ENCODE results near the gene RNF225. TPM values are rescaled to one million over a fixed set of nuclear protein-coding genes. Genes with fewer than 3 reads are reported as not detected.

The RNF225 gene
- total RNA-seq, 1 experiment from 2014 or later = 1.8 TPM

- TF ChIP-seq GRHL2 (CRISPR knock-in tag; IDR thresholded peaks at IDR 0.05; ENCODE audit: insufficient replicate concordance, severe bottlenecking) (no peak), ETV6 (CRISPR knock-in tag; IDR thresholded peaks at IDR 0.05) (peak; percentile 39; the same call in 1 of the 2 replicates), ZNF512 (CRISPR knock-in tag; IDR thresholded peaks at IDR 0.05; ENCODE audit: borderline replicate concordance) (no peak), TEAD4 (CRISPR knock-in tag; IDR thresholded peaks at IDR 0.05) (no peak), ZNF396 (CRISPR knock-in tag; IDR thresholded peaks at IDR 0.05; ENCODE audit: borderline replicate concordance) (no peak), ATF6 (CRISPR knock-in tag; IDR thresholded peaks at IDR 0.05) (no peak), ZMAT4 (CRISPR knock-in tag; IDR thresholded peaks at IDR 0.05) (no peak), RORB (CRISPR knock-in tag; IDR thresholded peaks at IDR 0.05) (no peak), ATF1 (CRISPR knock-in tag; IDR thresholded peaks at IDR 0.05) (no peak), SOX15 (CRISPR knock-in tag; IDR thresholded peaks at IDR 0.05) (no peak), E2F4 (CRISPR knock-in tag; IDR thresholded peaks at IDR 0.05; ENCODE audit: borderline replicate concordance, low read depth) (no peak), FOXK1 (CRISPR knock-in tag; IDR thresholded peaks at IDR 0.05) (0 out of 2 replicates have a peak, but pooled peaks have one; percentile 32), PRRX2 (CRISPR knock-in tag; IDR thresholded peaks at IDR 0.05) (no peak), NFATC4 (CRISPR knock-in tag; IDR thresholded peaks at IDR 0.05) (no peak), ESRRA (CRISPR knock-in tag; IDR thresholded peaks at IDR 0.05; ENCODE audit: borderline replicate concordance) (no peak), ZBTB21 (CRISPR knock-in tag; IDR thresholded peaks at IDR 0.05; ENCODE audit: borderline replicate concordance) (no peak), ZNF532 (CRISPR knock-in tag; IDR thresholded peaks at IDR 0.05; ENCODE audit: borderline replicate concordance) (no peak), CDX4 (CRISPR knock-in tag; IDR thresholded peaks at IDR 0.05; ENCODE audit: borderline replicate concordance) (no peak), NFE2L1 (CRISPR knock-in tag; IDR thresholded peaks at IDR 0.05) (no peak), OVOL2 (CRISPR knock-in tag; IDR thresholded peaks at IDR 0.05; ENCODE audit: borderline replicate concordance) (no peak), EMX1 (CRISPR knock-in tag; IDR thresholded peaks at IDR 0.05) (no peak), ZNF121 (CRISPR knock-in tag; IDR thresholded peaks at IDR 0.05) (no peak), USF2 (CRISPR knock-in tag; IDR thresholded peaks at IDR 0.05) (peak; percentile 18; the same call in 1 of the 2 replicates), CREM (CRISPR knock-in tag; IDR thresholded peaks at IDR 0.05) (peak; percentile 34; the same call in 1 of the 2 replicates), ZNF317 (CRISPR knock-in tag; IDR thresholded peaks at IDR 0.05; ENCODE audit: borderline replicate concordance, low read depth) (no peak), ELF4 (CRISPR knock-in tag; IDR thresholded peaks at IDR 0.05; ENCODE audit: low read depth) (no peak), MLX (CRISPR knock-in tag; IDR thresholded peaks at IDR 0.05) (no peak)
Measured at GRCh38 chr19:58346961-58347929, 48.2 kb upstream of the RNF225 start (continued).
